Motor neuron (in vitro differentiated cells): ENCODE measurements around the gene KIRREL1. TPM values are rescaled to one million over a fixed set of nuclear protein-coding genes. Genes with fewer than 3 reads are reported as not detected.
A peak's percentile ranks its signal among the peaks of the same experiment; 100 is the strongest.

Source experiments
- ATAC-seq, 8 experiments: fragments of 200-7000 bp; cut with Tn5 transposase; replicated peaks in 6 of 8; 2 replicates each; pipeline ENCODE4 v1.8.0; 2021; ENCODE audit warnings: mild to moderate bottlenecking in 8 of 8, moderate library complexity in 8 of 8
- H3K27ac ChIP-seq, 2 donors: fragments of 250-450 bp; sonication (Bioruptor Pico); 2 replicates each; pipeline ENCODE4 v1.9.0; 2021; ENCODE audit warnings: antibody characterized with exemption in 2 of 2, mild to moderate bottlenecking in 2 of 2, moderate library complexity in 1 of 2
- H3K4me1 ChIP-seq, 2 donors: fragments of 250-450 bp; sonication (Bioruptor Pico); replicated peaks in 1 of 2; 2 replicates each; pipeline ENCODE4 v1.6.1; 2021; ENCODE audit warnings: antibody characterized with exemption in 2 of 2, mild to moderate bottlenecking in 2 of 2, moderate library complexity in 1 of 2
- H3K4me3 ChIP-seq, 5 donors: fragments of 250-450 bp; sonication (Bioruptor Pico); 2 replicates each; pipeline ENCODE4 v1.9.0; 2021; ENCODE audit warnings: antibody characterized with exemption in 5 of 5, mild to moderate bottlenecking in 5 of 5, moderate library complexity in 4 of 5
- WGBS, 10 experiments: fragments of 450-650 bp; shearing (Covaris generic); methylation state at CpG; one replicate each; pipeline ENCODE4 v1.0.0; 2022; 5-methylcytosine and 5-hydroxymethylcytosine counted together
- in situ Hi-C, 9 experiments: fragments of 400-800 bp; cut with MboI; loops; one replicate each; pipeline ENCODE4 v1.15.0; 2021; ENCODE audit warnings: low sequenced_read_pairs in 9 of 9, low pct_unique_long_range_greater_than_20kb in 2 of 9; ENCODE audit not compliant: unreplicated experiment in 9 of 9
- total RNA-seq, 8 experiments: library from RNA; unstranded; fragments of 300-600 nt; gene quantifications; 2 replicates each; pipeline versions ENCODE4 v1.2.3 to v1.2.4, GENCODE V29; 2022

The KIRREL1 gene
- total RNA-seq, 8 experiments from 2014 or later, result 22.9 to 52.3 (median 35.4) TPM

- no peak for ATAC-seq
- 80 to 100% (median 100%) methylated on average over 1 of the region's 5 CpGs; no CpG with 5 or more reads in 7 of the 10 experiments for WGBS, 10 experiments
- in situ Hi-C loops, result loop anchor here in 3 of 9 experiments (25.0 kb wide), 1 partner anchor 116 kb away; no protein-coding TSS in a partner anchor
- Histone ChIP-seq H3K27ac (peak overlapping the region in 1 of 2 donors; percentile 43), H3K4me1 (peaks cover 35 to 49% of the 10 kb centered on the region in 2 donors), H3K4me3 (peak overlapping the region in 4 of 5 donors; percentile 68 to 98 (median 88))
These were observed 3.0 kb downstream of the KIRREL1 start for GRCh38 chr1:157996433-157996832.

- H3K27ac ChIP-seq, result peak overlapping the region in 1 of 2 donors; percentile 1
- WGBS, 10 experiments, result 20 to 100% (median 76%) methylated on average over 1 to 4 of the region's 4 CpGs
These were observed 7.1 kb downstream of the KIRREL1 start for GRCh38 chr1:158000507-158000906.

GRCh38 chr1:158002022-158002630, 8.7 kb downstream of the KIRREL1 start:
- in situ Hi-C loops, result no loop called here
- Histone ChIP-seq H3K4me3 (no peak overlapping the region), H3K4me1 (peaks cover 40 to 49% of the 10 kb centered on the region in 2 donors), H3K27ac (peak overlapping the region in 1 of 2 donors; percentile 8)
- peak in 6 of 8 experiments; percentile 6 to 71 (median 38) for ATAC-seq
- WGBS, 10 experiments, result 0 to 74% (median 56%) methylated on average over 1 to 4 of the region's 4 CpGs; no CpG with 5 or more reads in 3 of the 10 experiments

More at GRCh38 chr1:158000507-158000906, 7.1 kb downstream of the KIRREL1 start:
- in situ Hi-C loops, result no loop called here
- peaks cover 52 to 58% of the 10 kb centered on the region in 2 donors for H3K4me1 ChIP-seq
- ATAC-seq, result peak in 5 of 8 experiments; percentile 22 to 52 (median 40)
- H3K4me3 ChIP-seq, result no peak overlapping the region

- in situ Hi-C loops, result no loop called here
- H3K27ac ChIP-seq, result peak overlapping the region in 1 of 2 donors; percentile 4
These were observed 9.4 kb downstream of the KIRREL1 start for GRCh38 chr1:158002631-158003405.

GRCh38 chr1:158003406-158003800, 10.0 kb downstream of the KIRREL1 start:
- H3K4me3 ChIP-seq, result no peak overlapping the region
- peaks cover 53 to 61% of the 10 kb centered on the region in 2 donors for H3K4me1 ChIP-seq
- in situ Hi-C loops, result no loop called here
- no peak overlapping the region for H3K27ac ChIP-seq
- peak in 4 of 8 experiments; percentile 5 to 73 (median 68) for ATAC-seq
- WGBS, 10 experiments, result 0 to 100% (median 64%) methylated on average over 1 to 5 of the region's 5 CpGs; no CpG with 5 or more reads in 4 of the 10 experiments

More at GRCh38 chr1:158002631-158003405, 9.4 kb downstream of the KIRREL1 start:
- Histone ChIP-seq H3K4me1 (peaks cover 47 to 56% of the 10 kb centered on the region in 2 donors), H3K4me3 (no peak overlapping the region)
- ATAC-seq, result peak in 7 of 8 experiments; percentile 8 to 68 (median 31)
- WGBS, 10 experiments, result 0 to 67% (median 42%) methylated on average over 1 to 8 of the region's 14 CpGs; no CpG with 5 or more reads in 1 of the 10 experiments

GRCh38 chr1:158005224-158005623, 11.8 kb downstream of the KIRREL1 start:
- no peak overlapping the region for H3K4me3 ChIP-seq
- peaks cover 67 to 76% of the 10 kb centered on the region in 2 donors for H3K4me1 ChIP-seq
- no peak for ATAC-seq
- H3K27ac ChIP-seq, result no peak overlapping the region
- WGBS, 10 experiments, result 75 to 92% (median 83%) methylated on average over 1 to 2 of the region's 2 CpGs; no CpG with 5 or more reads in 4 of the 10 experiments
- in situ Hi-C loops, result no loop called here

- Histone ChIP-seq H3K4me3 (no peak overlapping the region), H3K4me1 (peaks cover 67 to 68% of the 10 kb centered on the region in 2 donors), H3K27ac (no peak overlapping the region)
- in situ Hi-C loops, result no loop called here
- WGBS, 10 experiments, result 20 to 90% (median 88%) methylated on average over 1 to 5 of the region's 7 CpGs; no CpG with 5 or more reads in 7 of the 10 experiments
- ATAC-seq, result no peak
These were observed 13.7 kb downstream of the KIRREL1 start for GRCh38 chr1:158007180-158007579.

GRCh38 chr1:158007667-158008386, 14.4 kb downstream of the KIRREL1 start:
- Histone ChIP-seq H3K4me3 (no peak overlapping the region), H3K27ac (peak overlapping the region; percentile 67), H3K4me1 (peaks cover 61 to 62% of the 10 kb centered on the region in 2 donors)
- WGBS, 10 experiments, result 20 to 72% (median 34%) methylated on average over 1 to 9 of the region's 15 CpGs; no CpG with 5 or more reads in 2 of the 10 experiments
- in situ Hi-C loops, result no loop called here
- ATAC-seq, result peak in 5 of 8 experiments; percentile 57 to 84 (median 70)

- H3K27ac ChIP-seq, result peak overlapping the region; percentile 67
- in situ Hi-C loops, result no loop called here
- ATAC-seq, result peak in 2 of 8 experiments; percentile 9 to 17
- peaks cover 59% of the 10 kb centered on the region in 2 donors for H3K4me1 ChIP-seq
- H3K4me3 ChIP-seq, result no peak overlapping the region
- WGBS, 10 experiments, result 20 to 80% (median 51%) methylated on average over 1 to 6 of the region's 6 CpGs; no CpG with 5 or more reads in 3 of the 10 experiments
These were observed 15.2 kb downstream of the KIRREL1 start for GRCh38 chr1:158008630-158009029.

GRCh38 chr1:158011714-158012113, 18.3 kb downstream of the KIRREL1 start:
- no peak for ATAC-seq
- no peak overlapping the region for H3K27ac ChIP-seq
- no peak overlapping the region for H3K4me3 ChIP-seq
- in situ Hi-C loops, result no loop called here
- WGBS, 10 experiments, result 50 to 80% (median 70%) methylated on average over 1 to 5 of the region's 5 CpGs; no CpG with 5 or more reads in 5 of the 10 experiments
- H3K4me1 ChIP-seq, result peaks cover 66 to 74% of the 10 kb centered on the region in 2 donors

GRCh38 chr1:158013840-158014730, 20.6 kb downstream of the KIRREL1 start:
- in situ Hi-C loops, result no loop called here
- Histone ChIP-seq H3K4me3 (peak overlapping the region in 4 of 5 donors; percentile 2 to 23 (median 10)), H3K4me1 (peaks cover 50 to 67% of the 10 kb centered on the region in 2 donors), H3K27ac (peak overlapping the region in 1 of 2 donors; percentile 11)
- ATAC-seq, result peak in 5 of 8 experiments; percentile 46 to 70 (median 55)
- 3 to 100% (median 13%) methylated on average over 3 to 11 of the region's 12 CpGs; no CpG with 5 or more reads in 1 of the 10 experiments for WGBS, 10 experiments
